Vagina (tissue), 2 donors: ENCODE data around the gene CST5. TPM values are rescaled to one million over a fixed set of nuclear protein-coding genes. Genes with fewer than 3 reads are reported as not detected.
"Not testable (repeated sequence)": the region's sequence is repeated elsewhere in the genome, so short reads cannot be mapped to it uniquely, and the experiment has no call there.

Experiments used
- DNase-seq, 2 donors: peaks; one replicate each; pipeline ENCODE4 v3.0.0-alpha.2; 2017; ENCODE audit errors: extremely low spot score in 2 of 2
- H3K27ac ChIP-seq: fragments of 200-600 bp; sonication (generic); one replicate; pipeline ENCODE4 v1.5.1; 2019
- H3K27me3 ChIP-seq: fragments of 200-600 bp; sonication (generic); one replicate; pipeline ENCODE4 v1.5.1; 2019
- H3K36me3 ChIP-seq, 2 donors: fragments of 200-600 bp; sonication (generic); one replicate each; pipeline ENCODE4 v1.5.1; 2017 to 2019
- H3K4me1 ChIP-seq: fragments of 200-600 bp; sonication (generic); one replicate; pipeline ENCODE4 v1.5.1; 2019
- H3K4me3 ChIP-seq, 2 donors: fragments of 200-600 bp; sonication (generic); 1 replicate in 1 of 2; 2 replicates in 1 of 2; pipeline ENCODE4 v1.5.1; 2016 to 2019
- H3K9me3 ChIP-seq: fragments of 200-600 bp; sonication (generic); one replicate; pipeline ENCODE4 v1.5.1; 2019
- CTCF ChIP-seq, 3 experiments: fragments of 450-650 bp in 2 of 3; fragments of 200-600 bp in 1 of 3; sonication (generic) in 1 of 3; IDR thresholded peaks; one replicate each; pipeline ENCODE4 v1.5.1; 2017 to 2019; ENCODE audit warnings: antibody characterized with exemption in 3 of 3, mild to moderate bottlenecking in 2 of 3, moderate library complexity in 2 of 3
- POLR2A ChIP-seq, 2 donors: fragments of 450-650 bp; IDR thresholded peaks; one replicate each; pipeline ENCODE4 v1.6.1; 2017; ENCODE audit warnings: antibody characterized with exemption in 2 of 2, mild to moderate bottlenecking in 2 of 2, moderate library complexity in 2 of 2
- POLR2AphosphoS5 ChIP-seq, 2 donors: sonication (generic); formaldehyde crosslinking; IDR thresholded peaks; one replicate each; pipeline ENCODE4 v1.9.0; 2017; ENCODE audit warnings: antibody characterized with exemption in 2 of 2, mild to moderate bottlenecking in 2 of 2, low read depth in 1 of 2; ENCODE audit not compliant: insufficient read depth in 1 of 2
- intact Hi-C: fragments of 100-400 bp; cut with DNase I; formaldehyde crosslinking; loops from one replicate; pipeline ENCODE4 v1.15.1; 2023
- total RNA-seq: library from RNA; depleted of rRNA; stranded (reverse); fragments of >200 nt; gene quantifications from one replicate; pipeline ENCODE4 v1.2.3, GENCODE V29; 2016

Gene CST5
- total RNA-seq, 1 donor from 2014 or later, result not detected

- Histone ChIP-seq H3K4me3 (no peak overlapping the region), H3K9me3 (no peaks in the 10 kb centered on the region), H3K36me3 (no peaks in the 10 kb centered on the region), H3K27me3 (no peaks in the 10 kb centered on the region), H3K27ac (no peak overlapping the region), H3K4me1 (no peaks in the 10 kb centered on the region)
- no peak for TF ChIP-seq CTCF (IDR thresholded peaks at IDR 0.05)
- no peak for TF ChIP-seq POLR2A (IDR thresholded peaks at IDR 0.05)
- no peak for TF ChIP-seq POLR2AphosphoS5 (IDR thresholded peaks at IDR 0.05; ENCODE audit: insufficient read depth in 1 of 2, low read depth in 1 of 2)
- DNase-seq, result no peak
- intact Hi-C loops, result no loop called here
Observed at GRCh38 chr20:23915844-23916243, 36.3 kb upstream of the CST5 start.

GRCh38 chr20:23914469-23914868 lies 34.9 kb upstream of the CST5 start:
- H3K36me3 ChIP-seq, DNase-seq, H3K27me3 ChIP-seq, H3K9me3 ChIP-seq, H3K4me1 ChIP-seq, intact Hi-C loops, H3K4me3 ChIP-seq, H3K27ac ChIP-seq: not testable (repeated sequence)

GRCh38 chr20:23910210-23910609 lies 30.7 kb upstream of the CST5 start:
- Histone ChIP-seq H3K36me3 (no peaks in the 10 kb centered on the region), H3K4me1 (no peaks in the 10 kb centered on the region), H3K4me3 (no peak overlapping the region), H3K9me3 (no peaks in the 10 kb centered on the region), H3K27me3 (no peaks in the 10 kb centered on the region), H3K27ac (no peak overlapping the region)
- DNase-seq, result no peak
- intact Hi-C loops, result no loop called here
- TF ChIP-seq POLR2A (IDR thresholded peaks at IDR 0.05), result no peak
- TF ChIP-seq POLR2AphosphoS5 (IDR thresholded peaks at IDR 0.05; ENCODE audit: insufficient read depth in 1 of 2, low read depth in 1 of 2), result no peak
- no peak for TF ChIP-seq CTCF (IDR thresholded peaks at IDR 0.05)

- TF ChIP-seq CTCF (IDR thresholded peaks at IDR 0.05) (no peak), POLR2AphosphoS5 (IDR thresholded peaks at IDR 0.05; ENCODE audit: insufficient read depth in 1 of 2, low read depth in 1 of 2) (no peak), POLR2A (IDR thresholded peaks at IDR 0.05) (no peak)
- Histone ChIP-seq H3K4me1 (no peaks in the 10 kb centered on the region), H3K36me3 (no peaks in the 10 kb centered on the region), H3K4me3 (no peak overlapping the region), H3K27ac (no peak overlapping the region), H3K27me3 (no peaks in the 10 kb centered on the region), H3K9me3 (no peaks in the 10 kb centered on the region)
- intact Hi-C loops, result no loop called here
- no peak for DNase-seq
Observed at GRCh38 chr20:23909390-23909789, 29.8 kb upstream of the CST5 start.

GRCh38 chr20:23907579-23907978 lies 28.0 kb upstream of the CST5 start:
- no peaks in the 10 kb centered on the region for H3K9me3 ChIP-seq

GRCh38 chr20:23902396-23902795 lies 22.8 kb upstream of the CST5 start:
- H3K36me3 ChIP-seq, H3K4me3 ChIP-seq, H3K9me3 ChIP-seq, H3K27me3 ChIP-seq, H3K27ac ChIP-seq, intact Hi-C loops, H3K4me1 ChIP-seq: not testable (repeated sequence)
- peak in 1 of 2 donors; percentile 22 for DNase-seq

More at GRCh38 chr20:23907579-23907978, 28.0 kb upstream of the CST5 start:
- Histone ChIP-seq H3K4me3 (no peak overlapping the region), H3K36me3 (no peaks in the 10 kb centered on the region), H3K27me3 (no peaks in the 10 kb centered on the region), H3K4me1 (no peaks in the 10 kb centered on the region), H3K27ac (no peak overlapping the region)
- intact Hi-C loops, result no loop called here
- DNase-seq, result no peak
- no peak for TF ChIP-seq POLR2A (IDR thresholded peaks at IDR 0.05)
- TF ChIP-seq POLR2AphosphoS5 (IDR thresholded peaks at IDR 0.05; ENCODE audit: insufficient read depth in 1 of 2, low read depth in 1 of 2), result no peak

- DNase-seq, H3K4me3 ChIP-seq, H3K27me3 ChIP-seq, H3K4me1 ChIP-seq, H3K36me3 ChIP-seq, H3K9me3 ChIP-seq, intact Hi-C loops, H3K27ac ChIP-seq: not testable (repeated sequence)
Observed at GRCh38 chr20:23890867-23891266, 11.3 kb upstream of the CST5 start.
